22Rv1 (cell line): ENCODE results near the gene POLR3A.

Experiments used
- ZFX ChIP-seq: fragments of 450-650 bp; IDR thresholded peaks from 2 replicates; pipeline ENCODE4 v1.6.1; 2017; ENCODE audit warnings: antibody characterized with exemption, borderline replicate concordance
- TF ChIP-seq, protein P1 (sequence below): fragments of 450-650 bp; IDR thresholded peaks from 2 replicates; pipeline ENCODE4 v1.5.1; 2017; ENCODE audit warnings: mild to moderate bottlenecking

DNA sequence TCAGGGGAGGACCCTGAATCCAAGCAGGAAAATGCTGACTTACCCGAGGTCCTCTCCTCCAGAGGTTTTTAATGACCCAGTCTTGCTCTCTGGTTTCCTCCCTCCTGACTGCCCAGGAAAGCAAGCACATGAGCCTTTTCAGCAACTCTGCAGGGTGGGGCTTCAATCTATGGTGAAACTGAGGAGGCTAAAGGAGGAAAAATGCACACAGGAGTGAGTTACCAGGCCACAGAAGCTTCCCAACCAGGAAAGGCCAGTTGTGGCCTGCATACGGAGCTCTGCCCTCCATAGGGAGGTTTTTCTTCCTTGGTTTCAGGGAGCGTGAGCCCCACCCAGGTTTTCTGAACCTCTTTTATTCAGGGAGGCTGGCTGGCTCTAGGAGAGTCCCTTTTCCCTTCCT is 88.7 kb downstream of the POLR3A start:
- TF ChIP-seq, protein P1, sequence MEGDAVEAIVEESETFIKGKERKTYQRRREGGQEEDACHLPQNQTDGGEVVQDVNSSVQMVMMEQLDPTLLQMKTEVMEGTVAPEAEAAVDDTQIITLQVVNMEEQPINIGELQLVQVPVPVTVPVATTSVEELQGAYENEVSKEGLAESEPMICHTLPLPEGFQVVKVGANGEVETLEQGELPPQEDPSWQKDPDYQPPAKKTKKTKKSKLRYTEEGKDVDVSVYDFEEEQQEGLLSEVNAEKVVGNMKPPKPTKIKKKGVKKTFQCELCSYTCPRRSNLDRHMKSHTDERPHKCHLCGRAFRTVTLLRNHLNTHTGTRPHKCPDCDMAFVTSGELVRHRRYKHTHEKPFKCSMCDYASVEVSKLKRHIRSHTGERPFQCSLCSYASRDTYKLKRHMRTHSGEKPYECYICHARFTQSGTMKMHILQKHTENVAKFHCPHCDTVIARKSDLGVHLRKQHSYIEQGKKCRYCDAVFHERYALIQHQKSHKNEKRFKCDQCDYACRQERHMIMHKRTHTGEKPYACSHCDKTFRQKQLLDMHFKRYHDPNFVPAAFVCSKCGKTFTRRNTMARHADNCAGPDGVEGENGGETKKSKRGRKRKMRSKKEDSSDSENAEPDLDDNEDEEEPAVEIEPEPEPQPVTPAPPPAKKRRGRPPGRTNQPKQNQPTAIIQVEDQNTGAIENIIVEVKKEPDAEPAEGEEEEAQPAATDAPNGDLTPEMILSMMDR: no peak
- TF ChIP-seq ZFX: no peak
